ENCODE results near the gene PRKN.
"Not testable (repeated sequence)": the region's sequence is repeated elsewhere in the genome, so short reads cannot be mapped to it uniquely, and the experiment has no call there.

The PRKN gene

DNA sequence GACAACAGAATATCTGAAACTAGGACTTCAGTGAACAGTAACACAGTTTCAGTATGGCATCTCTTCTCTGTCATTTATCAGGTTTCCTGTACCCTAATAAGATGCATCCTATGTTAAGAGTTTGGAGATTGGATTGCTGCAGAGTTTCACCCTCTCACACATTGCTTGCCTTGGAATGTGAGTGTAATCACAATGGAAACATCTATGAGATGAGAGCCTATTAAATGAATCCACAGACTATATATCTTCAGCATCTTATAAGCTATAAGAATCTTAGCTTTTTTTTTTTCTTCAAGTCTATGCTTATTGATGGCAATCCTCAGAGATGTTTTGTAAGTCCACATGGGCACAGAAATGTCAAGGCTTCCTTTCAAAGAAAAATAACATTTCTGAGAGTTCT is 292.5 kb downstream of the PRKN start:
- DNase-seq = no peak

DNA sequence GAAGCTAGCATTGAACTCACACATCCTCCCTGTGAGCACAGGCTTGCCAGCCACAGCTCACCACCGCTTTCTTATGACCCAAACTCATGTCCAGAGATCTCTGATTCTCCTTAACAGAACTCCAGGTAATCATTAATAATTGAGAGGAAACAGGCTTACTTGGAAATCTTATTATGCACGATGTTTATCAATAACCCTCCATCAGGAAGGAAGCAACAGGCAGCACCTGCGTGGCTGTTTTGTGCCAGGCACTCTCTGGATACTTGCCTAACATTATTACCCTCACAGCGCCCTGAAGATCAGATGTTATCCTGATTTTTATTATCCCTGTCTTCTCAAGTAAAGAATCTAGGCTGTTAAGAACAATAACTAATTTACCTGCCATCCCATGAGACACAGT is 306.6 kb downstream of the PRKN start:
- no peak for DNase-seq

DNA sequence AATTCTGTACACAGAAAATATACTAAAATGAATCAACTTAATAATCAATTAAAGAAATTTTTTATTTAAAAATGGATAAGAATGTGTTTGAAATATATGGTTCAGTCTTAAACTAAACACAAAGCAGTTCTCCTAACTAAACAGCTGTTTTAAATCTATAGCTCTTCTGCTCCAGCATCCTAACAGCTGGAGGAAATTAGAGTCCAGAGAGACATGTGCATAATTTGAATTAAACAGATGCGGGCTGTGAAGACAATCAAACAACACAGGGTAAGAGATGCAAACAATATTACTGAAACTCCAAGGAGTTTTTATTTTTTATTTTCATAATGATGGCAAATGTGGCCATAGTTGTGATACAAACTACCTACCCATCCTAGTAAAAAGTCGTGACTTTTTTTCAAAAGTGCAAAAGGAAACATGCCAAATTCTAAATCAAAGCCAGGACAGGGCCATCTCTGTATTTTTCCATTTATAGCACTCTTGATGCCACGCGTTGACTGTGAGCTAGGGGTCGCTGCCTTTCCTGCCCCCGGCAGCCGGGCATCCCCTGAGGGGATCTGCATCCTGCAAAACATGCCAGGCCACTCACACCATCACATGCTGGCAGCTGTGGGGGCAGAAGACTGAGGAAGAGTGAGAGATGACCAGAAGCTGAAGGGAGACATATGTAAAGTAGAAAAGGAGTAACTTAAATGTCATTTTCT is 310.6 kb downstream of the PRKN start:
- DNase-seq = no peak

DNA sequence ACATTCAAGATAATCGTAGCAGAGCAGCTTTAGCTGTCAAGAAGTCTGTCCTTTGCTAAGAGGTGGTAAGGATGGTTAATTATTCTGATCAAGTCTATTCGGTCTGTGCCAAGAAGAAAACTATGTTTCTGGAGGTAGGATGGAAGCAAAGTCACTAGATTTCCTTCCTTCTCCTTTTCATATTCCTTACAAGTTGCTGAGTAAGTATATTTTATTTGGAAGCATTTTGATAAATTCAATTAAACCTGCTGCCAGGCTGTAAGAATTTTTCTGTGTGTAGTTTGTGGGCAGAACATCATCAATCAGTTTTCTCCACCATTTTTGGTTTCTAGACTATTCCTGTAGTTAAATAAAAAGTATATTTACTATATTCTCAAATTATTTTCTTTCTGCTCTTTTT is 311.3 kb downstream of the PRKN start:
- DNase-seq = no peak

DNA sequence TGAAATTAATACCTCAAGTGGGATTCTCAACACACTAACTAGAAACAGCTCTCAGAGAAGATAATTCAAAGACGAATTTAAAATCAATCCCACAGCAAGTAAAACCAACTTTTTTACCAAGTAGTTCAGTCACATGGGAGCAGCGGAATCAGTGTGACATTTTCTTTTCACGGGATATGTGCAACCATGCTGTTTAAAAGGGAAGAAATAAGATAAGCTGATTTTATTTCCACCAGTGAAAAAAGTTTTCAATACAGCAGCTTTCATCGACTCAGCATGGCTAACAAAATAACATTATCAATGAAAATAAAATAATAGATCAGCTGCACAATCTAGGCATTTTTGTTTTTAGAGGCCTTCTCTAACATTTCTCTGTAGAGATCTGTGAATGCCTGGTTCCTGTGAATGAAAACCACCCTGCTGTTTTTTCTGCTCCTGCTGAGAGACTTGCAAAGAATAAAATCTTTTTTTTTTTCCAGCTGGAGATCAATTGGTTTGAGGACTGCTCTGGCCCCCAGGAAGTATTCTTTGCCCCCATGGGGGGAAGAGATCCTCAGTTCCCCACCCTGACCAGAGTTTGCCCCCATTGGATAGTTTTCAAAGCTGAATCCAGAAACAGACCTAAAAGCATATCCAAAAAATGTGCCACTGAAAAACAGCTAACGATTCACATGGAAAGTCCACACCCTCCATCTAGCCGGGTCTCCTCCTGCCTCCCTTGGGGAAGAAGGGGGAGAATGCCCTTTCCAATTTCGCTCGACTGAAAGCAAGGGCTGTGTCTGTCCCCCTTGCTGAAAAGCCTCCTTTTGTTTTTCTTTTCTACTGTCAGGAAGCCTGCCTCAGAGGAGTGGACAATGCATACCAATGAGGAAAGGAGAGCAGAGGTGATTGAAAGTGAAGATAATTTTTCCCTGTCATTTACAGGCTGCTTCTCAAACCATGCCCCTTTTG is 317.6 kb downstream of the PRKN start:
- no peak for DNase-seq

DNA sequence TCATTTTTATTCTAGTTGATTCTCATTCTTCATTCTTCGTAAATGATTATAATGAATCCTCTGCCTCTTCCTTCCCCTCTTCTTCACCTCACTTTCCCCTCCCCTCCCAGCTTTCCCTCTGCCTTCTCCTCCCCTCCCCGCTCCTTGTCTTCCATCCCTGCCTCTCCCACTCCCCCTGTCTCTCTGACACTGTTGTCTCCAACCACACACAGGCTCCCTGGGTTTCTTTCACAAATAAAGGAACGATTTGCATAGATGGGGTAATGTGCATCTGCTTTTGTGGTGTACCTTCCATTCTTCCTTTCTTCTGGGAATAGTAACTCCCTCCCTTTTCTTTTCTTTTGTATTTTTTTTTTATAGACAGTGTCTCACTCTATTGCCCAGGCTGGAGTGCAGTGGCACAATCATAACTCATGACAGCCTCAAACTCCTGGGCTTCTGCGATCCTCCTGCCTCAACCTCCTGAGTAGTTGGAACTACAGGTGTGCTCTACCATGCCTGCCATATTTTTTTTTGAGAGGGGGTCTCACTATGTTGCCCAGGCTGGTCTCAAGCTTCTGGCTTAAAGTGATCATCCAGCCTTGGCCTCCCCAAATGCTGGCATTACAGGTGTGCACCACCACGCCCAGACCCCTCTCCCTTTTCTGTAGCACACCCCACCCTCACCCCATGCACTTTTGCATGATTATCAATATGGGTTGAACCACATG is 318.6 kb downstream of the PRKN start:
- no peak for DNase-seq

DNA sequence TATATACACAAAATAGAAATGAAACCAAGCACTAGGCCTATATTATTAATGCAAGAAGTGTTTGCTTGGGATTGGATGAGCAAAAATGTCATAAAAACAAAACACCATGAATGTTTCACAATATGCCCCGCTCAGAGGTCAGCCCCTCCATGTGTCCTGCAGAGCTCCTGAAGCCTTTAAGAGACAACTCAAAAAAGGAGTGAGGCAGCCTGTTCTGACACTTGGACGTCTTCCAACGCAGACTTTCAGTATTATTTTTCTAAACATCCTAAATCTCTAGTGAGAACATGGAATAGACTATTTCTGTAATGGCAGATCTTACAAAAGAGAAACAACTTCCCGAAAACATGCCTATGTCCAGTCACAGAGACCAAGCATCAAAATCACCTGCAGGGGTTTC is 322.6 kb downstream of the PRKN start:
- DNase-seq = no peak

DNA sequence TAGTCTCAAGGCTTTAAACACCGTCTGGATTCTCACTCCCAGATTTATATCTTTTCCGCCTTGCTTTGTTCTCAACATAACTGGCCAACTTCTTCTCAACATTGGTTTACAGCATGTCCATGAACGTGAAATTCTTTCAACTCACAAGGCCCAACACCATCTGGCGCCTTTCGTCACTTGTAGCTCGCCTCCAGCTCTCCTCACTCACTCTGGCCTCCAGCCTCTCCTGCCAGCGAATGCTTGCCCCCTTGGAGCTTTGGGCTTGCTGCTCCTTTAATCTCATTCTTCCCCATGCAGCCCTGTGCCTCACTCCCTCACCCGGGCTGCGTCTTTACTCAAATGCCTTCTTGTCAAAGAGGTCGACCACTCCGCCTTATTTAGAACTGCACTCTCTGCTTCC is 324.5 kb downstream of the PRKN start:
- no peak for DNase-seq

DNA sequence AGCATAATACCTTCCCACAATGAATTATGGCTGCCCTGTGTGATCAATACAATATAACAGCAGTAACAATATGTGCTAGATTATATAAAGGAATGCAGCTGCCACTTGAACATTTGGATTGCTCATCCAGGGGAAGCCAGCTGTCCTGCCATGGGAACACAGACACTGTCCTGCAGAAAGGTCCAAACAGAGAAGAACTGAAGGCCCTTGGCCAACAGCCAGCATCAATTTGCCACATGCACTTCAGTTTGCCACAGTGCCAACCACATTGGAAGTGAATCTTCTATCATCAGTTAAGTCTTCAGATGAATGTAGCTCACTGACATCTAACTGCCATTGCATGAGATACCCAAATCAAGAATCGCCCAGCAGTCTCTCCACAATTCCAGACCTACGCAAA is 332.4 kb downstream of the PRKN start:
- no peak for DNase-seq

DNA sequence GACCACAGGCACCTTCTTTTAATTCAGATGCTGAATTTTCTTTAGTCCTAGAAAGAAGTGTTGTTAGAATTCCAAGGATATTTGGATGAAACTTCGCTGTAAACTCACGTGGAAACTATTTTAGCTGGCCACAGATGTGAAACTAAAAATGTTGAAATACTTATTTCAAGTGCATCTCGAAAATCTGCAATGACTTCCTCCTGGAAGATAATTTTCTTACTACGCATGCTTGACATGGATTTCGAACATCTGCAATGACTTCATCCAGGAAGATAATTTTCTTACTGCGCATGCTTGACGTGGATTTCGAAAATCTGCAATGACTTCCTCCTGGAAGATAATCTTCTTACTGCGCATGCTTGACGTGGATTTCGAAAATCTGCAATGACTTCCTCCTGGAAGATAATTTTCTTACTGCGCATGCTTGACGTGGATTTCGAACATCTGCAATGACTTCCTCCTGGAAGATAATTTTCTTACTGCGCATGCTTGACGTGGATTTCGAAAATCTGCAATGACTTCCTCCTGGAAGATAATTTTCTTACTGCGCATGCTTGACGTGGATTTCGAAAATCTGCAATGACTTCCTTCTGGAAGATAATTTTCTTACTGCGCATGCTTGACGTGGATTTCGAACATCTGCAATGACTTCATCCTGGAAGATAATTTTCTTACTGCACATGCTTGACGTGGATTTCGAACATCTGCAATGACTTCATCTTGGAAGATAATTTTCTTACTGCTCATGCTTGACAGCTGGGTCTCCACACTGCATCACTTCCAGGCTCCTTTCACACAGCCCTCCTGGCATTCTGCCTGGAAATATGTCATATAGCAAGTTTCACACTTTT is 336.4 kb downstream of the PRKN start:
- DNase-seq = not testable (repeated sequence)

DNA sequence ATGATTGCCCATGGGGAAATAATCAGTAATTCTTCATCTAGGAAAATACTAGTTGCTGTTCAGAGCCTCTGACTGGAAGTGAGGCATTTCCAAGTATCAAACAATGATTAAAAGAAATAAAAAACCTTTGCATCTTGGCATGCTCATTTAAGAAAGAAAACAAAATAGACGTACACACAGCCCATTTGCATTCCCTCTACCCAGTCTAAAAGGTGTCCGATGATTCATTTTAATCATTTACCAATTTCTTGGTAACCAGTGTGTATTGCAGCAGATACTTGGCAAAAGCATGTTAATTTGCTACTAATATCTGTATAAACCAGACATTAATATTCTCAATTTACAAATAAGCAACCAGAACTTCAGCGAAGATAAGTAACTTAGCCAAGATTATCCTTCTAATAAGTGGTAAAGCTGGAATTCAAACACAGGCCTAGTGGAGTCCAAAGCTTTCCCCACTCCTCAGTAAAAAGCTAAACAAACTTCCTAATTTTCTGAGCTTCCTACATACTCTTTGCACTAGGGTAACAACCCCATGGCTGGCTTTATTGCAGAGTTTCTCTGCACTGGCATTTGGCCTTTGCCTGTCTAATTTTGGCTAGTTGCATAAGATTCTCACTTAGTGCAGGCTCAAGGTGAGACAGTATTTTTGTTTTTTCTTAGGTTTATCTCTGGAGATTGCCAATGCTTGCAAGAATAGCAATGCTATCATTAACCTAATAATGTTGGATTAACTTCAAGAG is 338.1 kb downstream of the PRKN start:
- DNase-seq = no peak

DNA sequence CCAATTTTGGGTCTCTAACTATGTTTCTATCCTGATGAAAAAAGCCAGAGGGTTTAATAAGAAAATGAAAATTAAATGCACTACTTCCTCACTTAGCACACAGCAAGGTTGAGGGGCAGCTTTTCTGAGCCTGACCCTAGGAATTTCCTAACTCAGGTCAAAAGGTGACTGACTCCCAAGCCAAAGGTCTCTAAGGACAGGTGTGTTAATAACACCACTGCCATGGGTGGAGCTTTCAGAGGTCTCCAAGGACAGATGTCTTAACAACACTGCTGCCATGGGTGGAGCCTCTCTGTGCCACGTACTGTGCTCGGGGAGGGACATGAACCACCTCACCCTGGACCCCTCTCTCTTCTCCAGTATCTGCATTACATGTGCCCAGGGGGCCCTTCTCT is 339.2 kb downstream of the PRKN start:
- DNase-seq = no peak

DNA sequence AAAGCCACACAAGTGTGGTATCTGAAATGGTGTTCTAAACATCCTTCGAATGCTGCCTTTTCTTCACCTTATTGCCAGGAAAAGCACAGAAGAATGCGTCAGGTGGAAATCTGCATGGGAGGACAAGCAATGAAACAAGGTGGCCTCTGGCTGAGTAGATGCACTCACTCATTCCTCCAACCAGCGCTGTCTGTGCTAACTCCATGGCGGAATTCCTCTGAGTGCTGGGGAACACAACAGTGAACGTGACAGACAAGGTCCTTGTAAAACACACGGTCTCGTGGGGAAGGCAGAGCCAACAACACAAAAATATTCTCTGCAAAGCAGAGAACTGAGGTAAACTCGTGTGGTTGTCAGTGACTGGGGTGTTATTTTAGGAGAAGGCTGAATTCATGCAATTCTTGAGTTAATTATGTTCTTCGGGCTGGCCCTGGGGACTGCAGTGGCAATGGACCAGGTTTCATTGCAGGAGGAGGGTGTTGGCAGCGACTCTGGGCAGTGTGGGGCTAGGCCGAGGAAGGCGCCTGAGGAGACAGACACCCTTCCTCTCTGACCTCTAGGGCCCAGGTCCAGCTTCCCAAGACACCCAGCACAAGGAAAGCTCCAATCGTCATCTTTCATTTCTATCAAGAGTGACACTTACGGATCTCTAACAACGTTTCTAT is 339.7 kb downstream of the PRKN start:
- no peak for DNase-seq

DNA sequence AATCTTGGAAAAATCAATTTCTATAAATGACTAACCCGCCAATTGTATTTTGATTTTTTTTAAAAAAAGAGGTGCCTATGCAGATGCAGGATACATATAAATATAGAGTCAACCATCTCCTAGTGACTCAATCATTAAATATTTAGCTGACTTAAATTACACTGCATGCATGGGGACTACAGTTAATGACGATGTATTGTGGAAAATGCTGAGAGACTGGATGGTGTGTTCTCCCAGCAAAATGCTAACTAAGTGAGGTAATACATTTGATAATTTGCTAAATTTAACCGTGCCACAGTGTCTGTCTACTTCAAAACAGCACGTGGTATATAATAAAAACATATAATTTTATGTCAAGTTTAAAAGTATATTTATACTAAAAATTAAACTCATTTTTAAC is 341.6 kb downstream of the PRKN start:
- DNase-seq = no peak

DNA sequence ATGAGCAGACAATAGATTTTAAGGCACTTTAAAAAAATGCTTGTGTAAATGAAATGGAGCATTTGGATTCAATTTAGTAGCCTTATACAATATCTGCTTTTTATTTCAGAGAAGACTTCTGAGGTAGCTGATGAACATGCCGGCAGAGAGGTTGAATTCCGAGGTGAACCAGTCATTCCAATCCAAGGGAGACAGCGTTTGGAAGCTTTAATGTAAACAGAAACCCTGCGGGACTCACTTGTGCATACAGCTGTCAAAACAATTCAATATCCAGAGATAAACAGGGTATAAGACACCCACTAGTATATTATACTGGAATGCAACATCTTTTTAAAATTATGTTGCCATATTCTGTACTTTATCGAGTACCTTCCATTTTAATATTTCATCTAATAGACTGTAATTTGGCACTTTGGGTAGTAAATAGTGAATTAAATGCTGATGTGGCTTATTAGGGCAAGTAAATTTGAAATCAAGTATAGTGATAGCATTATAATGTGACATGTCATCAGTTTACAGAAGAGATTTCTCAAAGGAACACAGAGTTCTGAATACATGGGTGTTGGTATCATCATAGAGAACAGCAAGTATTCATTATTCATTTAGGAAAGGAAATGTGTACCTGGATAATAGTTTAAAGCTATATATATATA is 347.7 kb downstream of the PRKN start:
- DNase-seq = no peak

DNA sequence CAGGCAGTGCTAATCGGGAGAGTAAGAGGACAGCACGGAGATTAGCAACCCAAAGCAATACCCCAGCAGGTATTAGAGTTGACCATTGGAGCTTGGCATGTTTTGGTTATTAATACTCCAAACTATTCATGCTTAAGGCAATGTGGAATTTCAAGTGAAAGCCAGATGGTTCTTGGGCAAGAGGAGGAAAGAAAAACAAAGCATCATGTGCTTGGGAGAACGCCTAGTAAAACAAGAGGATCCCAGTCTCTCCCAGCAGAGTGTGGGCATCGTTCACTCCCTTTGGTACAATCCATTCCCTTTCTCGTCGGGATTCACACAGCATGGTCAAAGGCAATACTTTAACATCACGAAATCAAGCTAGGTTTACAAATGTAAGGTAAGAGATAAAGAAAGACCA is 349.8 kb downstream of the PRKN start:
- DNase-seq = no peak

DNA sequence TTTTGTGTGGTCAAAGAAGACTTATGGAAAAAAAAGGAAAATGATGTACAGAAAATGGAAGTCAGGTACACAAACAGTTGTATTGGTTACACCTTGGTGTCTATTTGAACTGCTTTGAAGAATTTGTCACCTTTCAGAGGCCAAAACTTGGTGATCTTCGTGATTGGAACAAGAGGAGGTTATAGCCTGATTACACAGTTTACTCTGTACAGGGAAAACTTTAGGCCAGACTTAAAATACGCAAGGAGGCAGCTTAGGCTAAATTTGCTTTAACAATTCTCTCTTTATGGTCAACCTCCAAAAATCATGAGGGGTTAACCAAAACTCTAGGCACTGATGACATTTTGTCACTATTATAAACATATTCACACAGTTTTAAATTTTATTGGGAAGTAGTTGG is 353.7 kb downstream of the PRKN start:
- DNase-seq = no peak

DNA sequence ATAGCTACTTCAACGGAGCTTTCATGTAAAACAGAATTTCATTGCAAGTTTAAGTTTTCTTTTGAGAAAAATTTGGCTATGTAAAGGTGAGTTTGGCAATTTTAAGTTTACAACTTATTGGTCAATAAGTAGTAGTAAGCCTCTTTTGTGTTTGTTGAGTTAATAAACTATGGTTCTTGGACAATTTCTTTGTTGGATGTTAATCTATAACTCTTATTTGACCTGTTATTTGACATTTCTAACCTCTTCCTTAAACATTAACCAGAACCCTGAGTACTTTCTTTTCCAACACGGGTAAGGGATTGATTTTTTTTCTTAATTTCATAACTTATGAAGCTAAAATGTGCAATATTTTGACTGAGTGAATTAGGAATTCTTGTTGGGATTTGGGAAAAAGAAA is 354.4 kb downstream of the PRKN start:
- DNase-seq = no peak

DNA sequence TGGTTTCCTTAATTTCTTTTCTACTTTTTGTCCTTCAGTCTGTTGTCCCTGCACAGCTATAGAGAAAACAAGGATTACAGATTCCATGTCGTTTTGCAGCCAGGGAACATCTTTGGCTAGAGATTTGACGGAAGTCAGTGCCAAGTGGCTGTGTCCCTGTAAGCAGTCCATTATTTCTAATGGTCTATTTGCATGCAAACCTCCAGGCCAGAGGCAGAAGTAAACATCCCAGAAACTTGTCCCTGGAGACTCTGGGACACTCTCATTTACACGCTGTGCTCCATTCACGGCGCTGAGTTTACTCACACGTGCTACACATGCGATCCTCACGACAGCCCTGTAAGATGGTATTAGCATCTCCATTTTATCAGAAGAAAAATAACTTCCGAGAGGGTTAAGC is 355.5 kb downstream of the PRKN start:
- DNase-seq = no peak

DNA sequence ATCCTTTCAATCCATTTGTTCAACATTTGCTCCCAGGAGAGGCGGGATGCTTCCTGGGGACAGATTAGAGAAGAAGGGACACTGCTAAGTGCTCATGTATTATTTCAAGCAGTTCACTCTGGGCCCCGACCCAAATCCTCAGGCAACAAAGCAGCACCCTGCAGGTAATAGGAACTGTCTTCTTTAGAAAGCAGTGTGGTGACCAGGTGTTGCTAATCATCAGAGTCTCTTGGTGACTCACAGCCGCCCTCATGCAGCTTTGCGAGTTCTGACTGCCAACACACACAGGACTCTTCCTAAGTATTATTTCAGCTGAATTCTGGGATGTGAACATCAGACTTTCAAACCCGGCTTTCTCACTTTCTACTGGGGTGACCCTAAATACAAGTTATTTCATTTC is 356.4 kb downstream of the PRKN start:
- peak; percentile 9 to 76 for DNase-seq

DNA sequence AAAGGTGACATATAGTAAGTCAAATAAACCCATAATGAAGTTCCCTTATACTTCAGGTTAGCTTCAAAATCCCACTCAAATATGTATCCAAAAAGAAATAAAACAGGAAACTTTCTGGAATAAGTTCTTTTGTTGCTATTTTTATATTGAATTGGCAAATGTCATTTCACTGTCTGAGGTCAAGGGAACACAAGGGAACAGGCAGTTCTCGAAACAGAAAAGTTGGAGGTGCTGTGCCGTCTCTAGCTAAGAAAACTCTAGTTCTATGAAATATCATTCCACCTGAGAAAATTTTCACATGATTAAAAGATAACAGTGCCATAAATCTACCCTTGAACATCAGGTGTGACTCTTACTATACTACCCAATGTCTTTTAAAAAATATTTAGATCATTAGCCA is 358.5 kb downstream of the PRKN start:
- DNase-seq = no peak

Measured in NCI-H2081 (cell line).